NCI-H82 treated with DMSO at 0.1 percent for 48 hours (cell line): ENCODE measurements around the gene CSNK2A3.
"Not testable (repeated sequence)": the region's sequence is repeated elsewhere in the genome, so short reads cannot be mapped to it uniquely, and the experiment has no call there.

Source experiments
- DNase-seq: peaks from one replicate; lab custom pipeline; 2025; ENCODE audit not compliant: unreplicated experiment; lab: John Stamatoyannopoulos, UW

Gene CSNK2A3

GRCh38 chr11:11380340-11380739 lies 27.3 kb upstream of the CSNK2A3 start:
- no peak for DNase-seq

GRCh38 chr11:11379661-11380060 lies 26.6 kb upstream of the CSNK2A3 start:
- DNase-seq, result no peak

GRCh38 chr11:11378184-11378940 lies 25.3 kb upstream of the CSNK2A3 start:
- DNase-seq, result no peak

GRCh38 chr11:11374358-11375148 lies 21.5 kb upstream of the CSNK2A3 start:
- DNase-seq, result no peak

GRCh38 chr11:11373934-11374333 lies 20.9 kb upstream of the CSNK2A3 start:
- no peak for DNase-seq

- no peak for DNase-seq
Observed at GRCh38 chr11:11372461-11372860, 19.4 kb upstream of the CSNK2A3 start.

- DNase-seq, result no peak
Observed at GRCh38 chr11:11370962-11371303, 17.9 kb upstream of the CSNK2A3 start.

GRCh38 chr11:11370255-11370961 lies 17.4 kb upstream of the CSNK2A3 start:
- no peak for DNase-seq

GRCh38 chr11:11366793-11367192 lies 13.7 kb upstream of the CSNK2A3 start:
- no peak for DNase-seq

- DNase-seq, result no peak
Observed at GRCh38 chr11:11363674-11364073, 10.6 kb upstream of the CSNK2A3 start.

GRCh38 chr11:11359611-11360010 lies 6.6 kb upstream of the CSNK2A3 start:
- DNase-seq, result no peak

GRCh38 chr11:11356842-11357241 lies 3.8 kb upstream of the CSNK2A3 start:
- DNase-seq, result no peak

GRCh38 chr11:11351851-11352250 lies 1.2 kb downstream of the CSNK2A3 start:
- DNase-seq, result not testable (repeated sequence)

GRCh38 chr11:11351042-11351586 lies 1.9 kb downstream of the CSNK2A3 start:
- no peak for DNase-seq

GRCh38 chr11:11349870-11350337 lies 3.1 kb downstream of the CSNK2A3 start:
- DNase-seq, result no peak

GRCh38 chr11:11349106-11349825 lies 3.8 kb downstream of the CSNK2A3 start:
- no peak for DNase-seq

GRCh38 chr11:11348303-11348702 lies 4.7 kb downstream of the CSNK2A3 start:
- no peak for DNase-seq

GRCh38 chr11:11347592-11347991 lies 5.5 kb downstream of the CSNK2A3 start:
- no peak for DNase-seq

GRCh38 chr11:11346303-11346702 lies 6.7 kb downstream of the CSNK2A3 start:
- DNase-seq, result no peak

GRCh38 chr11:11345099-11345498 lies 8.0 kb downstream of the CSNK2A3 start:
- no peak for DNase-seq

- no peak for DNase-seq
Observed at GRCh38 chr11:11344045-11344444, 9.0 kb downstream of the CSNK2A3 start.
